AG09309 (cell line): ENCODE results near the gene APBA2.

Experiments used
- DNase-seq: peaks from one replicate; pipeline ENCODE4 v3.0.0-alpha.2; 2010; ENCODE audit warnings: low read depth
- H3K4me3 ChIP-seq: 2 replicates; pipeline ENCODE4 v1.5.1; 2011; ENCODE audit warnings: mild to moderate bottlenecking, low read depth, low read length, moderate library complexity; ENCODE audit not compliant: control insufficient read depth
- CTCF ChIP-seq: IDR thresholded peaks from 2 replicates; pipeline ENCODE4 v1.5.1; 2011; ENCODE audit warnings: mild to moderate bottlenecking, low read depth, low read length, inconsistent platforms; ENCODE audit not compliant: insufficient read depth, control insufficient read depth; ENCODE audit errors: missing control alignments

APBA2 gene

GRCh38 chr15:29134239-29134638 is 248.5 kb downstream of the APBA2 start:
- no peak for DNase-seq
- H3K4me3 ChIP-seq, result no peak overlapping the region
- TF ChIP-seq CTCF, result no peak

GRCh38 chr15:29134641-29135308 is 249.0 kb downstream of the APBA2 start:
- H3K4me3 ChIP-seq, result no peak overlapping the region
- no peak for TF ChIP-seq CTCF
- no peak for DNase-seq

- H3K4me3 ChIP-seq, result no peak overlapping the region
- TF ChIP-seq CTCF, result no peak
- no peak for DNase-seq
Observed at GRCh38 chr15:29135309-29135657, 249.5 kb downstream of the APBA2 start.

- DNase-seq, result no peak
- no peak for TF ChIP-seq CTCF
- no peak overlapping the region for H3K4me3 ChIP-seq
Observed at GRCh38 chr15:29135702-29136646, 250.2 kb downstream of the APBA2 start.

GRCh38 chr15:29138260-29138659 is 252.5 kb downstream of the APBA2 start:
- no peak for TF ChIP-seq CTCF
- no peak overlapping the region for H3K4me3 ChIP-seq
- no peak for DNase-seq

- TF ChIP-seq CTCF, result no peak
- no peak overlapping the region for H3K4me3 ChIP-seq
- DNase-seq, result no peak
Observed at GRCh38 chr15:29139072-29139471, 253.3 kb downstream of the APBA2 start.
